OCI-LY7 (cell line): ENCODE results near the gene C2orf74. TPM values are rescaled to one million over a fixed set of nuclear protein-coding genes. Genes with fewer than 3 reads are reported as not detected.
A peak's percentile ranks its signal among the peaks of the same experiment; 100 is the strongest.

ENCODE experiments used
- BruUV-seq: library from RNA; stranded (reverse); fragments of 400-500 nt; replicated peaks from 2 replicates; lab custom pipeline; 2021; lab: Mats Ljungman, UMichigan
- CTCF ChIA-PET: fragments of 300-600 bp; sonication (Branson Sonifier 250); formaldehyde crosslinking; loops from one replicate; lab custom pipeline; 2022; ENCODE audit warnings: antibody characterized with exemption; ENCODE audit not compliant: unreplicated experiment; lab: Charles Lee
- POLR2A ChIA-PET: fragments of 300-600 bp; sonication (Branson Sonifier 250); formaldehyde crosslinking; loops from one replicate; lab custom pipeline; 2022; ENCODE audit warnings: antibody characterized with exemption; lab: Charles Lee
- DNase-seq: peaks from one replicate; pipeline ENCODE4 v3.0.0-alpha.2; 2015; ENCODE audit warnings: low spot score
- H2AFZ ChIP-seq: fragments of 200-600 bp; sonication (generic), shearing (Covaris generic); 2 replicates; pipeline ENCODE4 v1.6.1; 2014; ENCODE audit warnings: mild to moderate bottlenecking, antibody characterized with exemption, low read length, moderate library complexity
- H3K27ac ChIP-seq: fragments of 200-600 bp; sonication (generic); 2 replicates; pipeline ENCODE4 v1.5.1; 2014; ENCODE audit warnings: mixed run types, low read depth, mild to moderate bottlenecking, moderate library complexity, low read length, inconsistent platforms; ENCODE audit not compliant: poor library complexity, severe bottlenecking
- H3K36me3 ChIP-seq: fragments of 200-600 bp; sonication (generic); 2 replicates; pipeline ENCODE4 v1.6.1; 2014; ENCODE audit warnings: mild to moderate bottlenecking, antibody characterized with exemption, low read length, moderate library complexity, mixed read lengths; ENCODE audit not compliant: insufficient read depth
- H3K4me1 ChIP-seq: fragments of 200-600 bp; sonication (generic); 2 replicates; pipeline ENCODE4 v1.5.1; 2014; ENCODE audit warnings: mild to moderate bottlenecking, low read length; ENCODE audit not compliant: insufficient read depth, poor library complexity, severe bottlenecking
- H3K4me2 ChIP-seq: fragments of 200-600 bp; sonication (generic); 2 replicates; pipeline ENCODE4 v1.6.1; 2014; ENCODE audit warnings: mild to moderate bottlenecking, low read length
- H3K4me3 ChIP-seq: fragments of 200-600 bp; sonication (generic); 2 replicates; pipeline ENCODE4 v1.5.1; 2014; ENCODE audit warnings: mild to moderate bottlenecking, low read depth, low read length; ENCODE audit not compliant: poor library complexity, severe bottlenecking
- H3K79me2 ChIP-seq: fragments of 200-600 bp; sonication (generic); 2 replicates; pipeline ENCODE4 v1.6.1; 2016; ENCODE audit warnings: low read depth, mild to moderate bottlenecking, low read length, moderate library complexity, mixed read lengths; ENCODE audit not compliant: insufficient read depth
- H3K9me2 ChIP-seq: fragments of 200-600 bp; sonication (generic); 2 replicates; pipeline ENCODE4 v1.6.1; 2016; ENCODE audit warnings: mild to moderate bottlenecking, low read length, mixed read lengths; ENCODE audit not compliant: insufficient read depth
- H3K9me3 ChIP-seq: fragments of 200-600 bp; sonication (generic); 2 replicates; pipeline ENCODE4 v1.6.1; 2014; ENCODE audit warnings: mild to moderate bottlenecking, mixed run types, low read length, mixed read lengths
- H4K20me1 ChIP-seq: fragments of 200-600 bp; sonication (generic); 2 replicates; pipeline ENCODE4 v1.6.1; 2014; ENCODE audit warnings: mild to moderate bottlenecking, antibody characterized with exemption, low read length, moderate library complexity, mixed read lengths; ENCODE audit not compliant: insufficient read depth
- EZH2phosphoT487 ChIP-seq: fragments of 200-600 bp; sonication (generic); IDR thresholded peaks from 2 replicates; pipeline ENCODE4 v1.6.1; 2018; ENCODE audit warnings: low read depth, borderline replicate concordance, mild to moderate bottlenecking, mixed run types, antibody characterized with exemption, low read length, moderate library complexity, mixed read lengths
- intact Hi-C: fragments of 100-400 bp; cut with micrococcal nuclease; formaldehyde crosslinking; loops from one replicate; pipeline ENCODE4 v1.10.0; 2022; ENCODE audit not compliant: unreplicated experiment
- total RNA-seq, 2 experiments: library from RNA; depleted of rRNA in 1 of 2; stranded (reverse); fragments of >200 nt in 1 of 2; shearing (Covaris generic) in 1 of 2; gene quantifications; 2 replicates each; pipeline ENCODE4 v1.2.3, GENCODE V29; 2014 to 2022
- TF ChIP-seq, protein P1 (sequence below): fragments of 200-600 bp; sonication (generic); conservative IDR thresholded peaks from 2 replicates; pipeline ENCODE4 v1.5.1; 2014; ENCODE audit warnings: mild to moderate bottlenecking, antibody characterized with exemption, low read length, moderate library complexity, mixed read lengths

C2orf74 gene
- total RNA-seq, 2 experiments from 2014 or later = 6.4 to 11.5 TPM

- no peaks in the 10 kb centered on the region for H3K9me3 ChIP-seq
- H3K27ac ChIP-seq = no peak overlapping the region
- H3K4me1 ChIP-seq = no peaks in the 10 kb centered on the region
- ChIA-PET CTCF (interaction anchor here (0.5 to 1.4 kb wide), 4 partner anchors 9 to 42 kb away, joined by 3 to 5 read pairs (median 4); partner anchors contain the start of gene C2orf74), POLR2A (interaction anchor here (0.6 to 1.3 kb wide), 3 partner anchors 34 to 55 kb away, joined by 3 read pairs; no protein-coding TSS in a partner anchor)
- no peaks in the 10 kb centered on the region for H3K36me3 ChIP-seq
- H3K4me3 ChIP-seq = no peak overlapping the region
- DNase-seq = peak; percentile 40
- H3K9me2 ChIP-seq = no peaks in the 10 kb centered on the region
- H4K20me1 ChIP-seq = no peaks in the 10 kb centered on the region
- H3K79me2 ChIP-seq = no peaks in the 10 kb centered on the region
- no TSS peak for BruUV-seq
- no peak overlapping the region for H3K4me2 ChIP-seq
- intact Hi-C loops = loop anchor here (10.0 kb wide), 1 partner anchor 529 kb away; no protein-coding TSS in a partner anchor
- TF ChIP-seq, protein P1, sequence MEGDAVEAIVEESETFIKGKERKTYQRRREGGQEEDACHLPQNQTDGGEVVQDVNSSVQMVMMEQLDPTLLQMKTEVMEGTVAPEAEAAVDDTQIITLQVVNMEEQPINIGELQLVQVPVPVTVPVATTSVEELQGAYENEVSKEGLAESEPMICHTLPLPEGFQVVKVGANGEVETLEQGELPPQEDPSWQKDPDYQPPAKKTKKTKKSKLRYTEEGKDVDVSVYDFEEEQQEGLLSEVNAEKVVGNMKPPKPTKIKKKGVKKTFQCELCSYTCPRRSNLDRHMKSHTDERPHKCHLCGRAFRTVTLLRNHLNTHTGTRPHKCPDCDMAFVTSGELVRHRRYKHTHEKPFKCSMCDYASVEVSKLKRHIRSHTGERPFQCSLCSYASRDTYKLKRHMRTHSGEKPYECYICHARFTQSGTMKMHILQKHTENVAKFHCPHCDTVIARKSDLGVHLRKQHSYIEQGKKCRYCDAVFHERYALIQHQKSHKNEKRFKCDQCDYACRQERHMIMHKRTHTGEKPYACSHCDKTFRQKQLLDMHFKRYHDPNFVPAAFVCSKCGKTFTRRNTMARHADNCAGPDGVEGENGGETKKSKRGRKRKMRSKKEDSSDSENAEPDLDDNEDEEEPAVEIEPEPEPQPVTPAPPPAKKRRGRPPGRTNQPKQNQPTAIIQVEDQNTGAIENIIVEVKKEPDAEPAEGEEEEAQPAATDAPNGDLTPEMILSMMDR = peak; percentile 79
- TF ChIP-seq EZH2phosphoT487 = no peak
- no peak overlapping the region for H2AFZ ChIP-seq
These were observed 26.5 kb upstream of the C2orf74 start for GRCh38 chr2:61135510-61135909.

DNA sequence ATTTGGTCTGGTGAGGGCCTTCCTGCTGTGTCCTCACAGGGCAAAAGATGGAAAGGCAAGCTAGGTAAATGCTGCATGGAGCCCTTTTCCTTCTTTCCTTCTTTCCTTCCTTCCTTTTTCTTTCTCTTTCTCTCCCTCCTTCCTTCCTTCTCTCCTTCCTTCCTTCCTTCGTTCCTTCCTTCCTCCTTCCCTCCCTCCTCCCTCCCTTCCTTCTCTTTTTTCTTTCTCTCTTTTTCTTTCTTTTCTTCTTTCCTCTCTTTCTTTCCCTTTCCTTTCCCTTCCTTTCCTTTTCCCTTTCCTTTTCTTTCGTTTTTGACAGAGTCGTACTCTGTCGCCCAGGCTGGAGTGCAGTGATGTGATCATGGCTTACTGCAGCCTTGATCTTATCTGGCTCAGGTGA lies 23.1 kb upstream of the C2orf74 start:
- intact Hi-C loops = loop anchor here (10.0 kb wide), 1 partner anchor 526 kb away; no protein-coding TSS in a partner anchor
- POLR2A ChIA-PET = interaction anchor here (0.6 kb wide), 1 partner anchor 8 kb away, joined by 3 read pairs; no protein-coding TSS in a partner anchor
- TF ChIP-seq, protein P1 = no peak
- TF ChIP-seq EZH2phosphoT487 = no peak
- CTCF ChIA-PET = no interaction called here
- no peaks in the 10 kb centered on the region for H3K9me2 ChIP-seq
- BruUV-seq = no TSS peak
- no peaks in the 10 kb centered on the region; the same call in 1 of the 2 replicates for H3K9me3 ChIP-seq
- no peak overlapping the region for H3K4me3 ChIP-seq
- no peak for DNase-seq
- H4K20me1 ChIP-seq = no peaks in the 10 kb centered on the region
- no peaks in the 10 kb centered on the region for H3K79me2 ChIP-seq
- no peak overlapping the region for H3K4me2 ChIP-seq
- H2AFZ ChIP-seq = no peak overlapping the region
- no peak overlapping the region for H3K27ac ChIP-seq
- H3K36me3 ChIP-seq = 0 out of 2 replicates have a peak, but pooled peaks cover 2% of the 10 kb centered on the region
- no peaks in the 10 kb centered on the region for H3K4me1 ChIP-seq

DNA sequence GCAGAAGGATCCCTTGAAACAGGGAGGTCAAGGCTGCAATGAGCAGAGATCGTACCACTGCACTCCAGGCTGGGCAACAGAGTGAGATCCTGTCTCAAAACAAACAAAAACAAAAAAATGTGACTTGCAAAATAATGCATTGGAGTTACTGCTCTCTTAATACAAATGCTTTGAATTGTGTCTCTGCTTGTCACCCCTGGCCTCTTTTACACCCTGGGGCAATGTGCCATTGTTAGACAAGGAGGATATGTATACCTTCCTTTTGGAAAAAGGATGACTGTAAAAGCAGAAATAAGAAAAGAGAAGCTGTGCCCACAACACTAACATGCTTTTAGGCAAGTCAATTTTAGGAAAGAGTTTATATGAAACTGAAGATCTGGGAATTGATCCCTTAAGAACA lies 20.8 kb upstream of the C2orf74 start:
- Histone ChIP-seq H3K4me2 (no peak overlapping the region), H3K27ac (no peak overlapping the region), H3K4me3 (no peak overlapping the region), H2AFZ (no peak overlapping the region), H4K20me1 (no peaks in the 10 kb centered on the region), H3K9me2 (no peaks in the 10 kb centered on the region), H3K4me1 (peaks cover 5% of the 10 kb centered on the region), H3K79me2 (peaks cover 7% of the 10 kb centered on the region; the same call in 1 of the 2 replicates), H3K36me3 (0 out of 2 replicates have a peak, but pooled peaks cover 2% of the 10 kb centered on the region), H3K9me3 (no peaks in the 10 kb centered on the region; the same call in 1 of the 2 replicates)
- intact Hi-C loops = no loop called here
- POLR2A ChIA-PET = interaction anchor here (0.5 to 0.6 kb wide), 2 partner anchors 282 to 311 kb away, joined by 3 to 4 read pairs; no protein-coding TSS in a partner anchor
- CTCF ChIA-PET = no interaction called here
- TF ChIP-seq, protein P1 = no peak
- no peak for TF ChIP-seq EZH2phosphoT487
- no peak for DNase-seq
- BruUV-seq = no TSS peak
